Right lobe of liver (tissue), 4 donors: Measurements from ENCODE around the gene CD58.
"Not testable (repeated sequence)": the region's sequence is repeated elsewhere in the genome, so short reads cannot be mapped to it uniquely, and the experiment has no call there.

Source experiments
- CTCF ChIP-seq, 4 donors: fragments of 200-600 bp in 3 of 4; fragments of 450-650 bp in 1 of 4; IDR thresholded peaks; one replicate each; pipeline versions ENCODE4 v1.5.1 to v1.8.0; 2016 to 2022; ENCODE audit warnings: antibody characterized with exemption in 4 of 4, mild to moderate bottlenecking in 2 of 4
- POLR2A ChIP-seq: fragments of 450-650 bp; IDR thresholded peaks from one replicate; pipeline ENCODE4 v1.6.1; 2017; ENCODE audit warnings: antibody characterized with exemption, mild to moderate bottlenecking
- donor health status: DM: no; HTN: no; CAD: no.
- donor health status: DM: no; HTN: no; CAD: no.
- donor health status: DM: no; HTN: yes; CAD: no.

GRCh38 chr1:116608151-116608550 lies 37.3 kb upstream of the CD58 start:
- TF ChIP-seq CTCF (IDR thresholded peaks at IDR 0.05); POLR2A: not testable (repeated sequence)
